Heart left ventricle (tissue), 13 donors: ENCODE data around the gene FAM229A.

Experiments
- CTCF ChIP-seq, 12 donors: fragments of 200-600 bp; sonication (generic) in 4 of 12; IDR thresholded peaks; one replicate each; pipeline versions ENCODE4 v1.5.0 to v1.8.0; 2018 to 2022; ENCODE audit warnings: antibody characterized with exemption in 12 of 12, mild to moderate bottlenecking in 5 of 12
- POLR2A ChIP-seq, 2 donors: fragments of 450-650 bp; IDR thresholded peaks; one replicate each; pipeline ENCODE4 v1.6.1; 2017; ENCODE audit warnings: antibody characterized with exemption in 2 of 2, mild to moderate bottlenecking in 2 of 2, moderate library complexity in 2 of 2
- donor health status: ischemic (EF 13 %, LVEDD 7.1; RV severe dilation, severe dysfunction).
- donor health status: DM: no; HTN: yes; CAD: no.
- donor health status: DM: no; HTN: no; CAD: no.
- donor health status: ischemic (EF 25% LVEDD 6.9; RV normal size, moderate dysfunction).
- donor health status: ischemic (EF 25% LVEDD 5.7; RV mildly dilated, moderate dysfunction).
- donor health status: ischemic (EF 35%, LVEDD 5.7; RV mildly dilated, moderate dysfunction).
- donor health status: nonischemic (EF 11% LVEDD 7.7; RV severe dilation, severe dysfunction).
- donor health status: DM: yes; HTN: yes; CAD: no.
- donor health status: PGD.
- donor health status: ischemic (EF 29% LVEDD 5.4; RV normal size, mild dysfunction).
- donor health status: nonischemic (EF 23%, LVEDD 6.1; RV moderate dilation, normal function).

GRCh38 chr1:32392325-32392724, 30.0 kb upstream of the FAM229A start:
- TF ChIP-seq POLR2A (IDR thresholded peaks at IDR 0.05) (no peak), CTCF (IDR thresholded peaks at IDR 0.05) (no peak)
